K562 (cell line): ENCODE measurements around the gene PGAM2. TPM values are rescaled to one million over a fixed set of nuclear protein-coding genes. Genes with fewer than 3 reads are reported as not detected.
A peak's percentile ranks its signal among the peaks of the same experiment; 100 is the strongest.
"Not testable (repeated sequence)": the region's sequence is repeated elsewhere in the genome, so short reads cannot be mapped to it uniquely, and the experiment has no call there.

Experiments used
- ATAC-seq: fragments of 200-7000 bp; cut with Tn5 transposase; 3 replicates; pipeline ENCODE4 v1.9.1; 2020; ENCODE audit warnings: moderate library complexity
- BruUV-seq: library from RNA; stranded (reverse); fragments of 400-500 nt; replicated peaks from 2 replicates; lab custom pipeline; 2021; lab: Mats Ljungman, UMichigan
- CTCF ChIA-PET: fragments of 300-600 bp; formaldehyde crosslinking; extraction: SDS; loops from one replicate; lab custom pipeline; 2021; ENCODE audit warnings: low intra/inter-chr PET ratio; lab: Yijun Ruan, JAX
- POLR2A ChIA-PET: fragments of 300-600, 350-650 bp; sonication (Branson Sonifier 250); formaldehyde crosslinking; extraction: SDS; loops from one replicate; lab custom pipeline; 2021; ENCODE audit warnings: antibody characterized with exemption, inconsistent platforms; lab: Yijun Ruan, JAX
- DNase-seq, 4 experiments: peaks; one replicate each; pipeline versions ENCODE4 v3.0.0 to v3.0.0-alpha.2; 2011 to 2018; ENCODE audit warnings: low spot score in 3 of 4, mixed read lengths in 3 of 4; ENCODE audit errors: extremely low read depth in 1 of 4
- FAIRE-seq: peaks from 2 replicates; lab custom pipeline; 2011; peaks lifted over from hg19 to GRCh38; lab: Jason Lieb, UNC
- H2AFZ ChIP-seq: 2 replicates; pipeline ENCODE4 v1.6.0; 2011; ENCODE audit warnings: low read depth, low read length, control low read depth, inconsistent platforms
- H3K27ac ChIP-seq: fragments of 200-600 bp; 3 replicates; pipeline ENCODE4 v1.8.0; 2011; ENCODE audit warnings: low read depth, mild to moderate bottlenecking, control low read depth, inconsistent platforms, low read length, moderate library complexity, mixed read lengths; ENCODE audit errors: extremely low read depth
- H3K27me3 ChIP-seq, 2 experiments: fragments of 300-600 bp in 1 of 2; 2 replicates in 1 of 2; 3 replicates in 1 of 2; pipeline versions ENCODE4 v1.6.0 to v1.8.0; 2011; ENCODE audit warnings: inconsistent platforms in 2 of 2, low read length in 2 of 2, mild to moderate bottlenecking in 1 of 2, mixed read lengths in 1 of 2, moderate library complexity in 1 of 2; ENCODE audit not compliant: control insufficient read depth in 2 of 2, insufficient read depth in 2 of 2
- H3K36me3 ChIP-seq: fragments of 300-600 bp; 3 replicates; pipeline ENCODE4 v1.8.0; 2011; ENCODE audit warnings: mild to moderate bottlenecking, low read length, inconsistent platforms; ENCODE audit not compliant: control insufficient read depth, insufficient read depth
- H3K4me1 ChIP-seq, 2 experiments: fragments of 200-600 bp in 1 of 2; replicated peaks in 1 of 2; 2 replicates in 1 of 2; 3 replicates in 1 of 2; pipeline versions ENCODE4 v1.5.1 to v1.8.0; 2011; ENCODE audit warnings: inconsistent platforms in 2 of 2, low read length in 2 of 2, mild to moderate bottlenecking in 1 of 2, mixed read lengths in 1 of 2, moderate library complexity in 1 of 2; ENCODE audit not compliant: control insufficient read depth in 2 of 2, insufficient read depth in 2 of 2
- H3K4me2 ChIP-seq: 2 replicates; pipeline ENCODE4 v1.6.1; 2011; ENCODE audit warnings: low read length, control low read depth, inconsistent platforms, mixed read lengths; ENCODE audit not compliant: insufficient read depth
- H3K4me3 ChIP-seq: fragments of 200-600 bp; sonication (generic), shearing (Covaris generic); 2 replicates; pipeline ENCODE4 v1.5.1; 2016; ENCODE audit warnings: control low read depth, inconsistent platforms
- H3K79me2 ChIP-seq: fragments of 200-600 bp; 3 replicates; pipeline ENCODE4 v1.8.0; 2011; ENCODE audit warnings: low read length, inconsistent platforms; ENCODE audit not compliant: control insufficient read depth, insufficient read depth
- H3K9ac ChIP-seq, 2 experiments: 2 replicates each; pipeline versions ENCODE4 v1.6.0 to v1.6.1; 2011; ENCODE audit warnings: low read depth in 2 of 2, low read length in 2 of 2, control low read depth in 1 of 2, inconsistent platforms in 1 of 2, mild to moderate bottlenecking in 1 of 2, mixed read lengths in 1 of 2; ENCODE audit not compliant: insufficient read depth in 1 of 2
- H3K9me1 ChIP-seq: one replicate; pipeline ENCODE4 v1.6.0; 2011; ENCODE audit warnings: inconsistent platforms, mild to moderate bottlenecking, low read length, moderate library complexity; ENCODE audit not compliant: control insufficient read depth, insufficient read depth
- H3K9me3 ChIP-seq: replicated peaks from 2 replicates; pipeline ENCODE4 v1.5.1; 2011; ENCODE audit warnings: low read depth, low read length, inconsistent platforms; ENCODE audit not compliant: control insufficient read depth, insufficient read depth
- H4K20me1 ChIP-seq: replicated peaks from 2 replicates; pipeline ENCODE4 v1.6.1; 2011; ENCODE audit warnings: low read length, inconsistent platforms, mixed read lengths; ENCODE audit not compliant: control insufficient read depth, insufficient read depth
- ZBTB33 ChIP-seq: sonication (generic); formaldehyde crosslinking; IDR thresholded peaks from 2 replicates; pipeline ENCODE4 v1.8.1; 2023; ENCODE audit warnings: mild to moderate bottlenecking, missing genetic modification reagents
- WGBS: fragments of 100-300 bp; shearing (Covaris generic); methylation state at CpG from one replicate; pipeline ENCODE4 v1.1.6; 2016; ENCODE audit warnings: low coverage, mixed read lengths; ENCODE audit not compliant: insufficient coverage; ENCODE audit errors: missing lambda C conversion rate; 5-methylcytosine and 5-hydroxymethylcytosine counted together
- in situ Hi-C: fragments of 300-500 bp; cut with MboI; formaldehyde crosslinking; loops from 4 replicates; pipeline ENCODE4 v1.15.0; 2018; ENCODE audit warnings: inconsistent platforms, mixed read lengths
- intact Hi-C: fragments of 100-400 bp; cut with micrococcal nuclease; formaldehyde crosslinking; loops from 2 replicates; pipeline ENCODE4 v1.14.2; 2022
- polyA plus RNA-seq, 8 experiments: library from polyadenylated mRNA; depleted of rRNA in 4 of 8; stranded (reverse) in 5 of 8; unstranded in 3 of 8; fragments of >200 nt; fragmentation: Nextera tagmentation in 2 of 8; fragmentation: Illumina TruSeq in 1 of 8; extraction: Ambion mirVana in 2 of 8; extraction: Trizol in 1 of 8; gene quantifications; 2 replicates each; pipeline versions ENCODE4 v1.2.1 to v1.2.3, GENCODE V29; 2011 to 2014; ENCODE audit warnings: inconsistent platforms in 1 of 8, missing spikeins in 1 of 8
- total RNA-seq, 7 experiments: library from RNA; depleted of rRNA in 6 of 7; stranded (reverse); fragments of >200 nt in 6 of 7; fragmentation: Illumina TruSeq in 2 of 7; extraction: Trizol in 2 of 7; gene quantifications; 2 replicates each; pipeline versions ENCODE4 v1.2.1 to v1.2.3, GENCODE V29; 2011 to 2021; ENCODE audit warnings: low replicate concordance in 1 of 7

The PGAM2 gene
- total and polyA plus RNA-seq, 9 of the 15 experiments (the other 6 are each of a cell fraction or from before 2014, with no cell fraction given): not detected

- TF ChIP-seq ZBTB33 (CRISPR knock-in tag): peak; percentile 44; the same call in 1 of the 2 replicates
- TF ChIP-seq, all 486 proteins: peak for 6; not testable (repeated sequence) for 480
Measured at GRCh38 chr7:44040493-44040891, 24.9 kb downstream of the PGAM2 start (continued).

GRCh38 chr7:44039800-44040492 is 25.4 kb downstream of the PGAM2 start:
- H3K79me2 ChIP-seq, BruUV-seq, H3K4me2 ChIP-seq, FAIRE-seq, H3K4me3 ChIP-seq, H2AFZ ChIP-seq, in situ Hi-C loops, H3K27me3 ChIP-seq, DNase-seq, H3K36me3 ChIP-seq, ATAC-seq, H3K9me3 ChIP-seq, H3K9me1 ChIP-seq, POLR2A ChIA-PET, H3K27ac ChIP-seq, H4K20me1 ChIP-seq, CTCF ChIA-PET, H3K9ac ChIP-seq, intact Hi-C loops: not testable (repeated sequence)
- 56% methylated on average over 4 of the region's 40 CpGs for WGBS
- H3K4me1 ChIP-seq: peaks cover 5 to 41% of the 10 kb centered on the region in 2 experiments; a peak in 4 of 5 replicates
